Measurements from ENCODE around the gene FAM3D. TPM values are rescaled to one million over a fixed set of nuclear protein-coding genes. Genes with fewer than 3 reads are reported as not detected.

The FAM3D gene
- total and polyA plus RNA-seq, 2 of the 8 experiments (the other 6 are each of a cell fraction or from before 2014, with no cell fraction given) = not detected

- no peaks in the 10 kb centered on the region for H3K23me2 ChIP-seq (ENCODE audit: low read depth, low read length)
- DNase-seq (ENCODE audit: low read depth in 1 of 2, low spot score in 2 of 2) (no peak), FAIRE-seq (no peak)
- H3K4me2 ChIP-seq (ENCODE audit: insufficient read depth in 1 of 2, low read depth in 2 of 2, low read length in 2 of 2) = no peak overlapping the region
- no peak overlapping the region for H3K4me3 ChIP-seq (ENCODE audit: extremely low read depth in 1 of 4, insufficient read depth in 2 of 4, low read depth in 3 of 4, low read length in 4 of 4)
- no peak overlapping the region for H2AFZ ChIP-seq (ENCODE audit: low read length)
- H3K14ac ChIP-seq (ENCODE audit: insufficient read length) = no peak overlapping the region
- 55% methylated on average over 1 of the region's 1 CpG; no CpG with 5 or more reads in 1 of the 2 experiments for WGBS, 2 experiments (ENCODE audit: extremely low coverage in 1 of 2, insufficient coverage in 1 of 2, insufficient read length in 1 of 2, insufficient replicate concordance in 2 of 2, low coverage in 1 of 2, low lambda C conversion rate in 2 of 2, missing lambda C conversion rate in 1 of 2)
- no peaks in the 10 kb centered on the region for H3K79me1 ChIP-seq (ENCODE audit: low read depth, low read length)
- H2BK20ac ChIP-seq (ENCODE audit: low read length) = no peak overlapping the region
- no peak overlapping the region for H3K18ac ChIP-seq (ENCODE audit: extremely low read depth, low read length)
- H4K20me1 ChIP-seq (replicated peaks in 1 of 2; ENCODE audit: control insufficient read depth in 1 of 2, insufficient read depth in 2 of 2, low read length in 2 of 2) = no peaks in the 10 kb centered on the region
- no peak overlapping the region for H3K56ac ChIP-seq (replicated peaks; ENCODE audit: insufficient read length, low read depth, low read length)
- no peak overlapping the region for H2BK15ac ChIP-seq (ENCODE audit: low read length)
- H2BK12ac ChIP-seq (ENCODE audit: low read depth, low read length) = no peak overlapping the region
- H4K5ac ChIP-seq (ENCODE audit: insufficient read length, low read depth, low read length) = no peak overlapping the region
- ChIA-PET POLR2A (ENCODE audit: partially characterized antibody) (no interaction called here), CTCF (ENCODE audit: partially characterized antibody) (interaction anchor here (1.1 to 2.0 kb wide), 2 partner anchors 127 to 128 kb away, joined by 4 read pairs; no protein-coding TSS in a partner anchor)
- TF ChIP-seq CBX8 (IDR thresholded peaks at IDR 0.05; ENCODE audit: borderline replicate concordance, low read depth, low read length) = no peak
- TF ChIP-seq POLR2AphosphoS5 (IDR thresholded peaks at IDR 0.05; ENCODE audit: low read depth, low read length) = no peak
- TF ChIP-seq RNF2 (IDR thresholded peaks at IDR 0.05; ENCODE audit: borderline replicate concordance, low read depth, low read length, missing control alignments, poor library complexity, severe bottlenecking) = no peak
- TF ChIP-seq SP1 (IDR thresholded peaks at IDR 0.05; ENCODE audit: low read depth, low read length) = no peak
- TF ChIP-seq NANOG (IDR thresholded peaks at IDR 0.05; ENCODE audit: insufficient read depth, low read depth, low read length, poor library complexity, severe bottlenecking) = no peak
- TF ChIP-seq BCL11A (IDR thresholded peaks at IDR 0.05; ENCODE audit: low read depth in 2 of 2, low read length in 2 of 2) = no peak
- no peak for TF ChIP-seq KDM5A (IDR thresholded peaks at IDR 0.05; ENCODE audit: low read length)
- no peak for TF ChIP-seq RXRA (IDR thresholded peaks at IDR 0.05; ENCODE audit: insufficient read depth, low read depth, low read length)
- H2BK5ac ChIP-seq (ENCODE audit: low read depth, low read length) = no peak overlapping the region
- H3K27me3 ChIP-seq (replicated peaks in 1 of 4; ENCODE audit: control insufficient read depth in 3 of 4, extremely low read depth in 1 of 4, insufficient read depth in 3 of 4, low read length in 3 of 4) = no peaks in the 10 kb centered on the region
- no peaks in the 10 kb centered on the region for H3K79me2 ChIP-seq (ENCODE audit: control insufficient read depth in 1 of 2, insufficient read depth in 2 of 2, low read length in 2 of 2)
- peaks cover 16 to 22% of the 10 kb centered on the region in 2 experiments for H3K9me3 ChIP-seq (ENCODE audit: insufficient read depth in 2 of 2, low read depth in 1 of 2, low read length in 1 of 2)
- H3K4ac ChIP-seq (replicated peaks; ENCODE audit: insufficient read length, low read depth, low read length) = no peak overlapping the region
- no peak overlapping the region for H4K8ac ChIP-seq (ENCODE audit: extremely low read depth, insufficient read depth, low read length)
- no peaks in the 10 kb centered on the region for H3K36me3 ChIP-seq (ENCODE audit: control insufficient read depth in 2 of 4, insufficient read depth in 4 of 4, low read length in 3 of 4)
- H2AK5ac ChIP-seq (ENCODE audit: low read depth, low read length) = no peak overlapping the region
- no peak overlapping the region for H3K9ac ChIP-seq (replicated peaks in 1 of 4; ENCODE audit: extremely low read depth in 1 of 4, low read depth in 3 of 4, low read length in 3 of 4)
- no peak overlapping the region for H2BK120ac ChIP-seq (replicated peaks; ENCODE audit: low read depth, low read length)
- no peaks in the 10 kb centered on the region for H3K4me1 ChIP-seq (replicated peaks in 1 of 4; ENCODE audit: control insufficient read depth in 3 of 4, insufficient read depth in 4 of 4, low read length in 3 of 4)
- no peak overlapping the region for H3K27ac ChIP-seq (ENCODE audit: low read depth, low read length)
- no peak overlapping the region for H3K23ac ChIP-seq (ENCODE audit: insufficient read length)
- no peak overlapping the region for H4K91ac ChIP-seq (replicated peaks; ENCODE audit: insufficient read length, low read length)
These were observed 29.5 kb upstream of the FAM3D start for GRCh38 chr3:58696093-58696492.
